Loucy (cell line): ENCODE measurements around the gene ARMC3.

ENCODE experiments used
- H2AFZ ChIP-seq: fragments of 200-600 bp; sonication (generic); 2 replicates; pipeline ENCODE4 v1.6.0; 2016; ENCODE audit warnings: antibody characterized with exemption, mild to moderate bottlenecking, low read length, moderate library complexity
- H3F3A ChIP-seq: fragments of 200-600 bp; 2 replicates; pipeline ENCODE4 v1.6.0; 2016; ENCODE audit warnings: antibody characterized with exemption, low read depth, mild to moderate bottlenecking
- H3K27me3 ChIP-seq: fragments of 200-600 bp; sonication (generic); 2 replicates; pipeline ENCODE4 v1.6.1; 2014; ENCODE audit warnings: low read length, mild to moderate bottlenecking; ENCODE audit not compliant: insufficient read depth, poor library complexity, severe bottlenecking
- H3K36me3 ChIP-seq: fragments of 200-600 bp; sonication (generic); 2 replicates; pipeline ENCODE4 v1.6.1; 2016; ENCODE audit warnings: low read length; ENCODE audit not compliant: insufficient read depth
- H3K4me1 ChIP-seq: fragments of 200-600 bp; sonication (generic); 2 replicates; pipeline ENCODE4 v1.5.1; 2014; ENCODE audit warnings: low read length, mild to moderate bottlenecking; ENCODE audit not compliant: insufficient read depth, poor library complexity, severe bottlenecking
- H3K4me2 ChIP-seq: fragments of 200-600 bp; sonication (generic); 2 replicates; pipeline ENCODE4 v1.6.0; 2014; ENCODE audit warnings: antibody characterized with exemption, low read length, low read depth, mild to moderate bottlenecking; ENCODE audit not compliant: poor library complexity, severe bottlenecking
- H3K4me3 ChIP-seq: fragments of 200-600 bp; sonication (generic); 2 replicates; pipeline ENCODE4 v1.5.1; 2014; ENCODE audit warnings: low read length, mild to moderate bottlenecking, mixed read lengths; ENCODE audit not compliant: poor library complexity, severe bottlenecking
- H3K79me2 ChIP-seq: fragments of 200-600 bp; sonication (generic); 2 replicates; pipeline ENCODE4 v1.6.1; 2014; ENCODE audit warnings: low read length; ENCODE audit not compliant: insufficient read depth
- H3K9ac ChIP-seq: fragments of 200-600 bp; sonication (generic); 2 replicates; pipeline ENCODE4 v1.6.0; 2014; ENCODE audit warnings: mild to moderate bottlenecking, low read depth, low read length, moderate library complexity; ENCODE audit not compliant: poor library complexity, severe bottlenecking
- H3K9me2 ChIP-seq: fragments of 200-600 bp; sonication (generic); replicated peaks from 2 replicates; pipeline ENCODE4 v1.6.1; 2016; ENCODE audit warnings: low read depth, low read length, mixed read lengths
- H3K9me3 ChIP-seq: fragments of 200-600 bp; sonication (generic); 2 replicates; pipeline ENCODE4 v1.6.1; 2014; ENCODE audit warnings: mild to moderate bottlenecking, antibody characterized with exemption, low read length, low read depth; ENCODE audit not compliant: insufficient read depth
- H4K20me1 ChIP-seq: fragments of 200-600 bp; sonication (generic); 2 replicates; pipeline ENCODE4 v1.6.0; 2014; ENCODE audit warnings: antibody characterized with exemption, low read length, mild to moderate bottlenecking; ENCODE audit not compliant: insufficient read depth, poor library complexity, severe bottlenecking
- CTCF ChIP-seq: fragments of 200-600 bp; sonication (generic); conservative IDR thresholded peaks from 2 replicates; pipeline ENCODE4 v1.5.1; 2014; ENCODE audit warnings: mild to moderate bottlenecking, antibody characterized with exemption, low read length
- EZH2phosphoT487 ChIP-seq: fragments of 200-600 bp; IDR thresholded peaks from 2 replicates; pipeline ENCODE4 v1.6.1; 2018; ENCODE audit warnings: antibody characterized with exemption, mild to moderate bottlenecking, moderate library complexity, borderline replicate concordance

The ARMC3 gene

GRCh38 chr10:23021430-23021829 is 93.6 kb downstream of the ARMC3 start:
- no peak overlapping the region for H2AFZ ChIP-seq
- no peaks in the 10 kb centered on the region for H3K9me2 ChIP-seq
- no peak overlapping the region for H3K4me2 ChIP-seq
- no peak overlapping the region for H3K9ac ChIP-seq
- TF ChIP-seq CTCF (no peak), EZH2phosphoT487 (no peak)
- H3F3A ChIP-seq = no peaks in the 10 kb centered on the region
- H3K27me3 ChIP-seq = peaks cover 8% of the 10 kb centered on the region
- no peaks in the 10 kb centered on the region for H3K36me3 ChIP-seq
- H3K79me2 ChIP-seq = no peaks in the 10 kb centered on the region
- H4K20me1 ChIP-seq = no peaks in the 10 kb centered on the region
- no peak overlapping the region for H3K4me3 ChIP-seq
- H3K4me1 ChIP-seq = no peaks in the 10 kb centered on the region
- peaks cover 4% of the 10 kb centered on the region; the same call in 1 of the 2 replicates for H3K9me3 ChIP-seq

- Histone ChIP-seq H3K4me3 (no peak overlapping the region), H3K27me3 (peaks cover 15% of the 10 kb centered on the region), H4K20me1 (no peaks in the 10 kb centered on the region), H2AFZ (no peak overlapping the region), H3F3A (no peaks in the 10 kb centered on the region), H3K9me2 (no peaks in the 10 kb centered on the region), H3K4me1 (no peaks in the 10 kb centered on the region), H3K79me2 (no peaks in the 10 kb centered on the region), H3K4me2 (no peak overlapping the region), H3K36me3 (no peaks in the 10 kb centered on the region), H3K9ac (no peak overlapping the region), H3K9me3 (peaks cover 4% of the 10 kb centered on the region; the same call in 1 of the 2 replicates)
- TF ChIP-seq EZH2phosphoT487 = no peak
- no peak for TF ChIP-seq CTCF
Measured at GRCh38 chr10:23024002-23024401, 96.1 kb downstream of the ARMC3 start.

- Histone ChIP-seq H2AFZ (no peak overlapping the region), H3K9ac (no peak overlapping the region), H3K4me3 (no peak overlapping the region), H3K79me2 (no peaks in the 10 kb centered on the region), H3K4me1 (no peaks in the 10 kb centered on the region), H3K36me3 (no peaks in the 10 kb centered on the region), H3F3A (no peaks in the 10 kb centered on the region), H3K4me2 (no peak overlapping the region), H3K27me3 (peaks cover 7% of the 10 kb centered on the region), H3K9me3 (no peaks in the 10 kb centered on the region), H3K9me2 (no peaks in the 10 kb centered on the region), H4K20me1 (no peaks in the 10 kb centered on the region)
- TF ChIP-seq CTCF = no peak
- no peak for TF ChIP-seq EZH2phosphoT487
Measured at GRCh38 chr10:23031318-23031717, 103.5 kb downstream of the ARMC3 start.
